GM20431 (cell line): ENCODE results near the gene C5AR2.
"Not testable (repeated sequence)": the region's sequence is repeated elsewhere in the genome, so short reads cannot be mapped to it uniquely, and the experiment has no call there.

Experiments
- in situ Hi-C: fragments of 300-500 bp; cut with MseI, MboI; formaldehyde crosslinking; loops from one replicate; pipeline ENCODE4 v1.15.0; 2020; ENCODE audit warnings: low sequenced_read_pairs; ENCODE audit not compliant: unreplicated experiment

The C5AR2 gene

DNA sequence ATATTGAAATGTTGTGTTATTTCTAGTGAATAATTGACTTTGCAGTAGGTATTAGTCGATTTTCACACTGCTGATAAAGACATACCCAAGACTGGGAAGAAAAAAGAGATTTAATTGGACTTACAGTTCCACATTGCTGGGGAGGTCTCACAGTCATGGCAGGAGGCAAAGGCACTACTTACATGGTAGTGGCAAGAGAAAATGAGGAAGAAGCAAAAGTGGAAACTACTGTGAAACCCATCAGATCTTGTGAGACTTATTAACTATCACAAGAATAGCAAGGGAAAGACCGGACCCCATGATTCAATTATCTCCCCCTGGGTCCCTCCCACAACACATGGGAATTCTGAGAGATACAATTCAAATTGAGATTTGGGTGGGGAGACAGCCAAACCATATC lies 9.9 kb upstream of the C5AR2 start:
- in situ Hi-C loops, result no loop called here

GRCh38 chr19:47323409-47323808 lies 8.6 kb upstream of the C5AR2 start:
- in situ Hi-C loops, result no loop called here

- in situ Hi-C loops, result no loop called here
These were observed 8.1 kb upstream of the C5AR2 start for GRCh38 chr19:47323872-47324271.

DNA sequence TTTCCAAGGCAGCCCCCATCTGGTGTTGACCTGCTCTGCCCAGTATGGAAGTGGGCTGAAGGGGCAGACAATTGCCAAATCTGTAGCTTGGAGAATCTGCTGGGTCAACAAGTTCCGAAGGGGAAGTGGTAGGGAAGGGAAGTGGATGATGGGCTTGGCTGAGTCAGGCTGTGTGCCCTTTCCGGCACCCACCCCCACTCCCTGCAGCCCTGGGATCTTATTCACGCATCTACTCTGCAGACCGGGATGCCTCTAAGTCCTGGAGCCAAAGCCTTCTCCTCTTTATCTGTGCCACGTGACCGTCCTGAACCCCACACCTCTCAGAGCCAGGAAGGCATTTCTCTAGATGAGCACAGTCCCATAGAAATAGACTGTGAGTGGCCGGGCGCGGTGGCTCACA lies 7.5 kb upstream of the C5AR2 start:
- in situ Hi-C loops, result no loop called here

- in situ Hi-C loops, result no loop called here
These were observed 1.5 kb upstream of the C5AR2 start for GRCh38 chr19:47330466-47330869.

GRCh38 chr19:47331490-47331889 lies 485 bp upstream of the C5AR2 start:
- in situ Hi-C loops, result no loop called here

- in situ Hi-C loops, result not testable (repeated sequence)
These were observed 5.1 kb downstream of the C5AR2 start for GRCh38 chr19:47336765-47337718.

DNA sequence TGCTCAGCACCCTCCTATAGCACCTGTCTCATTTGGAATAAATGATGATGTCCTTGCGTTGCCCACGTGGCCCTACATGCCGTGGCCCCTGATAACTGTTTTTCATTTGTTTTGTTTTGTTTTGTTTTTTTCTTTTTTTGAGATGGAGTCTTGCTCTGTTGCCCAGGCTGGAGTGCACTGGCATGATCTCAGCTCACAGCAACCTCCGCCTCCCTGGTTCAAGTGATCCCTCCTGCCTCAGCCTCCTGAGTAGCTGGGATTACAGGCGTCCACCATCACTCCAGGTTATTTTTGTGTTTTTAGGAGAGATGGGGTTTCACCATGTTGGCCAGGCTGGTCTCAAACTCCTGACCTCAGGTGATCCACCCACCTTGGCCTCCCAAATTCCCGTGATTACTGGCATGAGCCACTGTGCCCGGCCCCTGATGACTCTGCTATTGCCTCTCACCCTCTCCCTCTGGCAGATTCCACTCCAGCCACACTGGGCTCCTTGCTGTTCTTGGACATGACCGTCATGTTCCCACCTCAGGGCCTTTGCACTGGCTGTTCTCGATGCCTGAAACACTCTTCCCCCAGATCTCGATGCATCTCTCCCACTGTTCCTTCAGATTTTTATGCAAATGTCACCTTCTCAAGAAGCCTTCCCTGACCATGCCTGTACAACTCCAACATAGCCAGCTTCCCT lies 7.4 kb downstream of the C5AR2 start:
- in situ Hi-C loops, result no loop called here

DNA sequence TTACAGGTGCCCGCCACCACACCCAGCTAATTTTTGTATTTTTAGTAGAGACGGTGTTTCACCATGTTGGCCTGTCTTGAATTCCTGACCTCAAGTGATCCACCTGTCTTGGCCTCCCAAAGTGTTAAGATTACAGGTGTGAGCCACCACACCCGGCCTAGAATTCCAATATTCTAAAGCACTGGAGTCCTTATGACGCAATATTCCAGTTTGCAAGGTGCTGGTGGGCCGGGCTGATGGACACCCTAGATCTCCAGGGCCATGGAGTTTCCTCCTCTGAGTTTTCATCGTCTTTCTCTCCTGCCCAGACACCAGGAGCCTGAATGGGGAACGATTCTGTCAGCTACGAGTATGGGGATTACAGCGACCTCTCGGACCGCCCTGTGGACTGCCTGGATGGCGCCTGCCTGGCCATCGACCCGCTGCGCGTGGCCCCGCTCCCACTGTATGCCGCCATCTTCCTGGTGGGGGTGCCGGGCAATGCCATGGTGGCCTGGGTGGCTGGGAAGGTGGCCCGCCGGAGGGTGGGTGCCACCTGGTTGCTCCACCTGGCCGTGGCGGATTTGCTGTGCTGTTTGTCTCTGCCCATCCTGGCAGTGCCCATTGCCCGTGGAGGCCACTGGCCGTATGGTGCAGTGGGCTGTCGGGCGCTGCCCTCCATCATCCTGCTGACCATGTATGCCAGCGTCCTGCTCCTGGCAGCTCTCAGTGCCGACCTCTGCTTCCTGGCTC lies 8.7 kb downstream of the C5AR2 start:
- in situ Hi-C loops, result no loop called here

- in situ Hi-C loops, result no loop called here
These were observed 9.8 kb downstream of the C5AR2 start for GRCh38 chr19:47341734-47342133.

DNA sequence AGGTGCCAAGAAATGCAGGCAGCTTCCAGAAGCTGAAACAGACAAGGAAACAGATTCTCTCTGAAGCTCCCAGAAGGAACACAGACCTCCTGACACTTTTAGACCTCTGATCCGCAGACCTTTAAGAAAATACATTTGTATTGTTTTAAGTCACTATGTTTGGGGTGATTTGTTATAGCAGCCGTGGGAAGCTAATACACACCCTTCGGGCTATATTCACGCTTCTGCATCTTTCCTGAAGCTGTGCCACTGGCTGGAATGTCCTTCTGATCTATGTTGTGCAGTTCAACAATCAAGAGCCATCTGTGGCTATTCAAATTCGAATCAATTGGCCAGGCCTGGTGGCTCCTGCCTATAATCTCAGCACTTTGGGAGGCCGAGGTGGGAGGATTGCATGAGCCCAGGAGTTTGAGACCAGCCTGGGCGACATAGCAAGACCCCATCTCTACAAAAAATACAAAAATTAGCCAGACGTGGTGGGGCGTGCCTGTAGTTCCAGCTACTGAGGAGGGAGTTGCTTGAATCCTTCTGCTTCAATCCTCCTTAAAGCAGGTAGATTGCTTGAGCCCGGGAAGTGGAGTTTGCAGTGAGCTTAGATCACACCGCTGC lies 11.3 kb downstream of the C5AR2 start:
- in situ Hi-C loops, result no loop called here

DNA sequence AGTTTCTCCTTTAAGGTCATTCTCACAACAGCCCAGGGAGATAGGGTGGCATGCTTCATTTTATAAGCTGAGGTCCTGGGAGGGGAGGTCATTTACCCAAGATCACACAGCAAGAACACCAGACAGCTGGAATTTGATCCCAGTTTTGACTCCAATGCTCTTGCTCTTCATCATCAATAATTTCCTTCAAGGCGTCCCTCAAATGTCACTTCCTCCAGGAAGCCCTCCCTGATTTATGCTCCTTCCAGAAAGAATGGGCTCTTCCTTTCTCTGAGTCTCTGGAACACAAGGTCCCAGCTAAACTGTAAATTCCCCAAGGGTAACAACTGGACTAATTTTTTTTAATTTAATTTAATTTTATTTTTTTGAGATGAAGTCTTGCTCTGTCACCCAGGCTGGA lies 12.4 kb downstream of the C5AR2 start:
- in situ Hi-C loops, result no loop called here

DNA sequence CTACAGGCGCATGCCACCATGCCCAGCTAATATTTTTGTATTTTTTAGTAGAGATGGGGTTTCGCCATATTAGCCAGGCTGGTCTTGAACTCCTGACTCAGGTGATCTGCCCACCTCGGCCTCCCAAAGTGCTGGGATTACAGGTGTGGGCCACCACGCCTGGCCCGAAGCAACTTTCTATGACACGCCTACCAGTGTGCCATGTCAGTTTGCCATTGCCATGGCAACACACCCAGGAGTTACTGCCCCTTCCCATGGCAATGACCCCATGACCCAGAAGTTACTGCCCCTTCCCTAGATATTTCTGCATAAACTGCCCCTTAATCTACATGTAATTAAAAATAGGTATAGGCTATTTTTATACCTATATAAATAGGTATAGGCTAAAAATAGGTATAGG lies 14.0 kb downstream of the C5AR2 start:
- in situ Hi-C loops, result not testable (repeated sequence)

GRCh38 chr19:47348819-47349795 lies 17.1 kb downstream of the C5AR2 start, which contains the start of gene DHX34:
DHX34 (plus strand) TSS chr19:47349315; CDS start chr19:47353031, 3,716 bp downstream.
- in situ Hi-C loops, result no loop called here

DNA sequence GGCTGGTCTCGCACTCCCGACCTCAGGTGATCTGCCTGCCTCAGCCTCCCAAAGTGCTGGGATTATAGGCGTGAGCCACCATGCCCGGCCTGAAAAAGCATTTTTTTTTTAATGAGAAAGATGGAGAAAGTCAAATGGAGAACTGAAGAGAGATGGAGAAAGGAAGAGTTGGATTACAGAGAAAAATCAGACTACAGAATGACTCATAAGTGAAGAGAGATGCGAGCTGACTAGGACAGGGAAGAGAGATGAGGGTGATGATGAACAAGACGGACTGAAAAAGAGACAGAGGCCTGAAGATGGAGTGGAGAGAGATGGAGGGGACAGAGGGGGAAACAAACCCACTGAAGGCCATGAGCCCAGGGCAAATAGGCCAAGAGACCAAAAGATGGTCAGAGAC lies 18.7 kb downstream of the C5AR2 start:
- in situ Hi-C loops, result no loop called here

GRCh38 chr19:47351548-47351947 lies 19.6 kb downstream of the C5AR2 start:
- in situ Hi-C loops, result no loop called here

- in situ Hi-C loops, result no loop called here
These were observed 20.1 kb downstream of the C5AR2 start for GRCh38 chr19:47352095-47352494.

GRCh38 chr19:47353307-47353712 lies 21.3 kb downstream of the C5AR2 start:
- in situ Hi-C loops, result no loop called here

DNA sequence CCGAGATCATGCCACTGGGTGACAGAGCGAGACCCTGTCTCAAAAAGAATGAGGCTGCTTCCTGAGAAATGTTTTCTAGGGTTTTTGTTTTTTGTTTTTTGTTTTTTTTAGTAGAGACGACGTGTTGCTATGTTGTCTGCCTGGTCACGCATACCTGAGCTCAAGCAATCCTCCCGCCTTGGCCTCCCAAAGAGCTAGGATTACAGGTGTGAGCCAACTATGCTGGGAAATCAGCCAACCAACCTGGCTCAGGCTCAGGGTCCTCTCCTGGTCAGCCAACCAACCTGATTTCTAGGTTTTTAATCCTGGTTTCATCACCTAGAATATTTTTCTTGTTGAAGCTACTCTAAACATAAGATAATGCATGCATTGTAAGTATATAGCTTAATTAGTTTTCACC lies 24.9 kb downstream of the C5AR2 start:
- in situ Hi-C loops, result no loop called here
